ENCODE measurements around the gene MTUS2. TPM values are rescaled to one million over a fixed set of nuclear protein-coding genes. Genes with fewer than 3 reads are reported as not detected.

The MTUS2 gene
- total RNA-seq, 1 experiment from 2014 or later = not detected

GRCh38 chr13:29022410-29022809 is 202.3 kb downstream of the MTUS2 start:
- ChIA-PET CTCF (no interaction called here), POLR2A (ENCODE audit: unreplicated experiment) (no interaction called here)
- Histone ChIP-seq H3K4me1 (ENCODE audit: insufficient read depth, low read length) (no peaks in the 10 kb centered on the region), H3K36me3 (ENCODE audit: low read depth, low read length) (no peaks in the 10 kb centered on the region), H3K79me2 (ENCODE audit: low read length) (no peaks in the 10 kb centered on the region), H3K9ac (ENCODE audit: low read length) (no peak overlapping the region), H4K20me1 (ENCODE audit: low read length) (no peaks in the 10 kb centered on the region), H3K9me2 (replicated peaks; ENCODE audit: low read length) (no peaks in the 10 kb centered on the region), H2AFZ (ENCODE audit: low read length) (no peak overlapping the region), H3F3A (ENCODE audit: low read length, unreplicated experiment) (no peaks in the 10 kb centered on the region), H3K4me2 (ENCODE audit: low read length) (no peak overlapping the region), H3K27ac (ENCODE audit: low read length) (no peak overlapping the region), H3K9me3 (ENCODE audit: low read length) (no peaks in the 10 kb centered on the region; the same call in 1 of the 2 replicates), H3K27me3 (ENCODE audit: low read length) (peaks cover 3% of the 10 kb centered on the region; the same call in 1 of the 2 replicates), H3K4me3 (ENCODE audit: low read length) (no peak overlapping the region)
- TF ChIP-seq EZH2 (IDR thresholded peaks at IDR 0.05; ENCODE audit: low read length, unreplicated experiment) (no peak), CTCF (conservative IDR thresholded peaks at IDR 0.05; ENCODE audit: low read depth, low read length) (no peak), EZH2phosphoT487 (IDR thresholded peaks at IDR 0.05; ENCODE audit: borderline replicate concordance, low read length) (no peak)
- no TSS peak for BruUV-seq (replicated peaks)
- intact Hi-C loops (cut with micrococcal nuclease) = no loop called here
- DNase-seq (no peak), ATAC-seq (no peak)

- POLR2A ChIA-PET (ENCODE audit: unreplicated experiment) = no interaction called here
- CTCF ChIA-PET = no interaction called here
- Histone ChIP-seq H3F3A (ENCODE audit: low read length, unreplicated experiment) (no peaks in the 10 kb centered on the region), H3K4me2 (ENCODE audit: low read length) (no peak overlapping the region), H2AFZ (ENCODE audit: low read length) (no peak overlapping the region), H3K79me2 (ENCODE audit: low read length) (no peaks in the 10 kb centered on the region), H3K27ac (ENCODE audit: low read length) (no peak overlapping the region), H3K27me3 (ENCODE audit: low read length) (peaks cover 3% of the 10 kb centered on the region; the same call in 1 of the 2 replicates), H3K9ac (ENCODE audit: low read length) (no peak overlapping the region), H3K4me3 (ENCODE audit: low read length) (no peak overlapping the region), H3K4me1 (ENCODE audit: insufficient read depth, low read length) (no peaks in the 10 kb centered on the region), H4K20me1 (ENCODE audit: low read length) (no peaks in the 10 kb centered on the region), H3K9me2 (replicated peaks; ENCODE audit: low read length) (no peaks in the 10 kb centered on the region), H3K36me3 (ENCODE audit: low read depth, low read length) (no peaks in the 10 kb centered on the region), H3K9me3 (ENCODE audit: low read length) (no peaks in the 10 kb centered on the region; the same call in 1 of the 2 replicates)
- BruUV-seq (replicated peaks) = no TSS peak
- DNase-seq = no peak
- intact Hi-C loops (cut with micrococcal nuclease) = no loop called here
- ATAC-seq = no peak
- TF ChIP-seq CTCF (conservative IDR thresholded peaks at IDR 0.05; ENCODE audit: low read depth, low read length) = no peak
Observed at GRCh38 chr13:29022968-29023367, 202.8 kb downstream of the MTUS2 start.

DNA sequence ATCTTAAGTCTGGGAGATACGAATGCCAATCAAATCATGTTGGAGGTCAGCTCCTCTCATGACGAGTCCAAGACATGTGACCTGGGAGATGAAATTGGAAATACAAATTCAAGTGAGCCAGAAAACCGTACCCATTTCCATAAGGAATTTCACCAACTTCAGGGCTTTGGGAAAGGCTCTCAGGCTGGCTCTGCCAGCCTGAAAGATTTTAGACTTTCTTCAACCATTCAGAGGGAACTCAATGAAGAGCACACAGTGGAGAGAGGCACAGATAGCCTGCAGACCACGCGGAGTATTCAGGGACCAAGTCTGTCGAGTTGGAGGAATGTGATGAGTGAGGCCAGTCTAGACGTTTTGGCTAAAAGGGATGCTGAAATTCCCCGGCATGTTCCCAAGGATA is 204.6 kb downstream of the MTUS2 start:
- no peak for ATAC-seq
- BruUV-seq (replicated peaks) = no TSS peak

More for the DNA sequence above, 204.6 kb downstream of the MTUS2 start:
- no peaks in the 10 kb centered on the region for H3K9me2 ChIP-seq (replicated peaks; ENCODE audit: low read length)
- no peaks in the 10 kb centered on the region for H3K4me1 ChIP-seq (ENCODE audit: insufficient read depth, low read length)
- no peak for DNase-seq
- no peaks in the 10 kb centered on the region for H3K79me2 ChIP-seq (ENCODE audit: low read length)
- no peaks in the 10 kb centered on the region for H4K20me1 ChIP-seq (ENCODE audit: low read length)
- H3K4me2 ChIP-seq (ENCODE audit: low read length) = no peak overlapping the region
- no peak overlapping the region for H3K4me3 ChIP-seq (ENCODE audit: low read length)
- H3K36me3 ChIP-seq (ENCODE audit: low read depth, low read length) = no peaks in the 10 kb centered on the region
- no peak overlapping the region for H3K9ac ChIP-seq (ENCODE audit: low read length)
- no peaks in the 10 kb centered on the region for H3F3A ChIP-seq (ENCODE audit: low read length, unreplicated experiment)
- ChIA-PET CTCF (no interaction called here), POLR2A (ENCODE audit: unreplicated experiment) (no interaction called here)
- H3K27me3 ChIP-seq (ENCODE audit: low read length) = peaks cover 3% of the 10 kb centered on the region; the same call in 1 of the 2 replicates
- intact Hi-C loops (cut with micrococcal nuclease) = no loop called here
- no peak overlapping the region for H3K27ac ChIP-seq (ENCODE audit: low read length)
- TF ChIP-seq CTCF (conservative IDR thresholded peaks at IDR 0.05; ENCODE audit: low read depth, low read length) (no peak), EZH2phosphoT487 (IDR thresholded peaks at IDR 0.05; ENCODE audit: borderline replicate concordance, low read length) (no peak), EZH2 (IDR thresholded peaks at IDR 0.05; ENCODE audit: low read length, unreplicated experiment) (no peak)
- H3K9me3 ChIP-seq (ENCODE audit: low read length) = peaks cover 4% of the 10 kb centered on the region; the same call in 1 of the 2 replicates
- no peak overlapping the region for H2AFZ ChIP-seq (ENCODE audit: low read length)
